RWPE2 (cell line): ENCODE results near the gene TAMM41.
"Not testable (repeated sequence)": the region's sequence is repeated elsewhere in the genome, so short reads cannot be mapped to it uniquely, and the experiment has no call there.

Experiments used
- ATAC-seq: fragments of 200-7000 bp; cut with Tn5 transposase; 3 replicates; pipeline ENCODE4 v1.9.1; 2021; ENCODE audit warnings: low read depth
- DNase-seq: peaks from one replicate; pipeline ENCODE4 v3.0.0-alpha.2; 2020; ENCODE audit warnings: low spot score
- H3K27ac ChIP-seq: fragments of 450-650 bp; 2 replicates; pipeline ENCODE4 v1.5.1; 2017; ENCODE audit warnings: mild to moderate bottlenecking; ENCODE audit not compliant: poor library complexity, severe bottlenecking
- H3K27me3 ChIP-seq: fragments of 250-450 bp; sonication (Bioruptor Pico); 2 replicates; pipeline ENCODE4 v1.5.1; 2021; ENCODE audit warnings: mild to moderate bottlenecking, moderate library complexity; ENCODE audit not compliant: insufficient read depth, poor library complexity, severe bottlenecking
- H3K36me3 ChIP-seq: fragments of 250-450 bp; sonication (Bioruptor Pico); 2 replicates; pipeline ENCODE4 v1.5.1; 2020; ENCODE audit warnings: low read depth, mild to moderate bottlenecking, moderate library complexity
- H3K4me1 ChIP-seq: fragments of 250-450 bp; sonication (Bioruptor Pico); 2 replicates; pipeline ENCODE4 v1.5.1; 2021; ENCODE audit warnings: mild to moderate bottlenecking, moderate library complexity; ENCODE audit not compliant: insufficient read depth, poor library complexity, severe bottlenecking
- H3K4me3 ChIP-seq: fragments of 250-450 bp; sonication (Bioruptor Pico); 2 replicates; pipeline ENCODE4 v1.5.1; 2021; ENCODE audit warnings: mild to moderate bottlenecking, moderate library complexity; ENCODE audit not compliant: severe bottlenecking
- H3K9me3 ChIP-seq: fragments of 250-450 bp; sonication (Bioruptor Pico); 2 replicates; pipeline ENCODE4 v1.5.1; 2021; ENCODE audit warnings: mild to moderate bottlenecking, moderate library complexity; ENCODE audit not compliant: severe bottlenecking
- TF ChIP-seq, protein P1 (sequence below): fragments of 450-650 bp; IDR thresholded peaks from one replicate; pipeline ENCODE4 v1.5.1; 2017; ENCODE audit warnings: mild to moderate bottlenecking, moderate library complexity; ENCODE audit not compliant: poor library complexity, severe bottlenecking

Gene TAMM41

DNA sequence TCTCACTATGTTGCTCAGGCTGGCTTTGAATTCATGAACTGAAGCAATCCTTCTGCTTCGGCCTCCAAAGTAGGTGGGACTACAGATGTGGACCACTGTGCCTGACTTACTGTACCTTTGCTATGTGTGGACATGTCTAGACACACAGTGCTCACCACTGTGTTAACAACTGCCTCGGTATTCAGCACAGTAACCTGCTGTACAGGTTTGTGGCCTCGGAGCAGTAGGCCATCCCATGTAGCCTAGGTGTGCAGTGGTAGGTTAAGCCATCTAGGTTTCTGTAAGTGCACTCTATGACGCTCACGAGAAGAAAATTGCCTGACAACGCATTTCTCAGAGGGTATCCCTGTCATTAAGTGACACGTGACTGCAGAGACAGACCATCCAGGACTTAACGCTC lies 70.3 kb downstream of the TAMM41 start:
- Histone ChIP-seq H3K9me3 (no peaks in the 10 kb centered on the region), H3K4me1 (peaks cover 12% of the 10 kb centered on the region), H3K4me3 (no peak overlapping the region), H3K27me3 (no peaks in the 10 kb centered on the region), H3K36me3 (no peaks in the 10 kb centered on the region), H3K27ac (no peak overlapping the region)
- DNase-seq (no peak), ATAC-seq (no peak)
- TF ChIP-seq, protein P1, sequence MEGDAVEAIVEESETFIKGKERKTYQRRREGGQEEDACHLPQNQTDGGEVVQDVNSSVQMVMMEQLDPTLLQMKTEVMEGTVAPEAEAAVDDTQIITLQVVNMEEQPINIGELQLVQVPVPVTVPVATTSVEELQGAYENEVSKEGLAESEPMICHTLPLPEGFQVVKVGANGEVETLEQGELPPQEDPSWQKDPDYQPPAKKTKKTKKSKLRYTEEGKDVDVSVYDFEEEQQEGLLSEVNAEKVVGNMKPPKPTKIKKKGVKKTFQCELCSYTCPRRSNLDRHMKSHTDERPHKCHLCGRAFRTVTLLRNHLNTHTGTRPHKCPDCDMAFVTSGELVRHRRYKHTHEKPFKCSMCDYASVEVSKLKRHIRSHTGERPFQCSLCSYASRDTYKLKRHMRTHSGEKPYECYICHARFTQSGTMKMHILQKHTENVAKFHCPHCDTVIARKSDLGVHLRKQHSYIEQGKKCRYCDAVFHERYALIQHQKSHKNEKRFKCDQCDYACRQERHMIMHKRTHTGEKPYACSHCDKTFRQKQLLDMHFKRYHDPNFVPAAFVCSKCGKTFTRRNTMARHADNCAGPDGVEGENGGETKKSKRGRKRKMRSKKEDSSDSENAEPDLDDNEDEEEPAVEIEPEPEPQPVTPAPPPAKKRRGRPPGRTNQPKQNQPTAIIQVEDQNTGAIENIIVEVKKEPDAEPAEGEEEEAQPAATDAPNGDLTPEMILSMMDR, result no peak

DNA sequence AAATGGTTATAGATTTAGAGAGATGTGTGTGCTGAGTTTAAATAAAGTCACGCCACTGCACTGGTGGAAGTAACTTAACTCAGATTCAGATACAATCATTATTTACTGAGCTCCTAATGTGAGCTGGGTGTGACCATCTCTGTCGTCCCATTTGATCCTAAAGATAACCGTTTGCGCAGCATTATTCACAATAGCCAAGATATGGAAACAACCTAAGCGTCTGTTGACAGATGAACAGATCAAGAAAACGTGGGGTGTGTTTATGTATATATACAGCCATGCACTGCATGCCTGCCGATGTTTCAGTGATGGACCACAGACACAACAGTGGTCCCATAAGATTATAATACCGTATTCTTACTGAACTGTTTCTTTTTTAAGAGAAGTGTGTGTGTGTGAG lies 71.2 kb downstream of the TAMM41 start:
- TF ChIP-seq, protein P1, result no peak
- H3K9me3 ChIP-seq, result no peaks in the 10 kb centered on the region
- no peak for DNase-seq
- no peak overlapping the region for H3K27ac ChIP-seq
- no peaks in the 10 kb centered on the region for H3K36me3 ChIP-seq
- peaks cover 15% of the 10 kb centered on the region for H3K4me1 ChIP-seq
- ATAC-seq, result no peak
- H3K27me3 ChIP-seq, result no peaks in the 10 kb centered on the region
- no peak overlapping the region for H3K4me3 ChIP-seq

DNA sequence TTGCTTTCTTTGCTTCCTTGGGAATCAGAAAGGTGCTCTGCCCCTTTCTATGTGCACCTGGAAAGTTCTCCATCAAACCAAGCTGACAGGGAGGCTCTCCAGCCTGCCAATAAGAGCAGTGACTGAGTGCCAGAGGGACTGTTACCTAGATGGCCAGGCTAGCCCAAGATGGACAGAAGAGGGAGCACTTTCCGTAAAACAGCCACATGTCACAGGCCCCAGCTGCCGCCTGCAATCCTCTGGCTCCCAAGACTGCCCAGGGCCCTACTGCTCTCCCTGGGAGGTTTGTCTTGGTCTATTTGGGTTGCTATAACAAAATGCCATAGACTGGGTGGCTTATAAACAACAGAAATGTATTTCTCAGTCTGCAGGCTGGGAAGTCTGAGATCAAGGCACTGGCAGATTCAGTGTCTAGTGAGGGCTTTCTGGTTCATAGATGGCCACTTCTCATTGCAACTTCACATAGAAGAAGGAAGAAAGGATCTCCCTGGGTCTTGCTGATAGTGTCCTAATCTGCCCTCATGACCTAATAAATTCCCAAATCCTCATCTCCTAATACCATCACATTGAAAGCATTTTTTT lies 72.3 kb downstream of the TAMM41 start:
- H3K4me3 ChIP-seq, result no peak overlapping the region
- H3K36me3 ChIP-seq, result no peaks in the 10 kb centered on the region
- DNase-seq (no peak), ATAC-seq (no peak)
- TF ChIP-seq, protein P1, result peak; percentile 69
- H3K27ac ChIP-seq, result peak overlapping the region; percentile 4
- peaks cover 24% of the 10 kb centered on the region for H3K4me1 ChIP-seq
- H3K9me3 ChIP-seq, result no peaks in the 10 kb centered on the region
- H3K27me3 ChIP-seq, result no peaks in the 10 kb centered on the region

DNA sequence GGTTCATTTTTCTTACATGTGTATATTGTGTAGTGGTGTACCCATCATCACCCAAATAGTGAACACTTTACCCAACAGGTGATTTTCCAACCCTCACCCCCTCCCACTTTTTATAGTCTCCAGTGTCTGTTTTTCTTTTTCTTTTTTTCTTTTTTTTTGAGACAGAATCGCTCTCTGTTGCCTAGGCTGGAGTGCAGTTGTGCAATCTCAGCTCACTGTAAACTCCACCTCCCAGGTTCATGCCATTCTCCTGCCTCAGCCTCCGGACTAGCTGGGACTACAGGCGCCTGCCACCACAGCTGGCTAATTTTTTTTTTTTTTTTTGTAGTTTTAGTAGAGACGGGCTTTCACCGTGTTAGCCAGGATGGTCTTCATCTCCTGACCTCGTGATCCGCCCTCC lies 74.8 kb downstream of the TAMM41 start:
- DNase-seq, H3K27me3 ChIP-seq, H3K4me3 ChIP-seq, ATAC-seq, H3K36me3 ChIP-seq, H3K9me3 ChIP-seq: not testable (repeated sequence)
- Histone ChIP-seq H3K27ac (peak overlapping the region; percentile 94), H3K4me1 (peaks cover 25% of the 10 kb centered on the region)

DNA sequence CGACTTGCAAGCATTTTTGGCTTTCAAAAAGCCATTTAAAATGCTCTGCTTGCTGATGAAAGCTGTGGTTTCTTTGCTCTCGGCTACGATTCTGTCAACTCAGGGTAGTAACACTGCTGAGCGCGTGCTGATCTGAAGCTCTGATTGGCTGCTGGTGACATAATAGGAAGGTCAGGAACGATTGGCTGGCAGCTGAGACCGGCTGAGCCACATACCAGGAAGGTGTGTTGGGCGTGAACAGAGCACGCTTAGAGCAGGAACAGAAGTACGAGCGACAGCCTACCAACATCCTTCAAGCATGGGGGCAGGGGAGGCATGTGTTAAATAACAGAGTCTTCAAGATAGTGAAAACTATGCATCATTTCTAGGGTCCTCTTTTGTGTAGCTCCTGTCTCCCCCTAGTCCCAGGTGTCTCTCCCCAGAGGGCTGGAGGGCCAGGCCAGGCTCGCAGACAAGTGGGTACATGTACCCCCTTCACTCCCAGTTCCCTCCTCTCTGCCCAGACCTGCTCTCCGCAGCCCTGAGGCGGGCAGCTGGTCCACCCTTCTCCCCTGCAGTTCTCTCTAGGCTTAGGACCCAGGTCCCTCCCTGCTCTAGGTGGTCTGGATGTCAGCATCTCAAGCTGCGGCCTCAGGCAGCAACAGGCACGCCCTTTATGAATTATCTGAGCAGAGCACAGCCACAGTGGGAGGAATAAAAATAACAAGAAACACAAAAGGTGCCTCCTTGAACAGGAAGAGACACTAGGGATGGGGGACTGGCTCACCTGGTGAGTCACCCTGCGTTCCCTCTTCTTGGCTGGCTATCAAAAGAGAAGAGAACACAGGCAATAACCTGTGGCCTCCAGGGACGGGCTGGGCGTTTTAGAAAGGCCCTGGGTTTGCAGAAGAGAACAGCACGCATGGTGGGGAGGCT lies 76.0 kb downstream of the TAMM41 start:
- peak; percentile 87 for ATAC-seq
- H3K36me3 ChIP-seq, result no peaks in the 10 kb centered on the region
- H3K4me1 ChIP-seq, result peaks cover 27% of the 10 kb centered on the region
- H3K9me3 ChIP-seq, result no peaks in the 10 kb centered on the region
- TF ChIP-seq, protein P1, result no peak
- no peaks in the 10 kb centered on the region for H3K27me3 ChIP-seq
- peak overlapping the region; percentile 94 for H3K27ac ChIP-seq
- no peak overlapping the region for H3K4me3 ChIP-seq
- DNase-seq, result peak; percentile 96
